Keratinocyte (primary cell): ENCODE measurements around the gene DBF4B. TPM values are rescaled to one million over a fixed set of nuclear protein-coding genes. Genes with fewer than 3 reads are reported as not detected.

ENCODE experiments used
- DNase-seq: peaks from one replicate; pipeline ENCODE4 v3.0.0-alpha.2; 2011; ENCODE audit warnings: low read depth, missing footprints, low spot score
- FAIRE-seq: peaks from 2 replicates; lab custom pipeline; 2011; peaks lifted over from hg19 to GRCh38; lab: Jason Lieb, UNC
- H2AFZ ChIP-seq: 2 replicates; pipeline ENCODE4 v1.6.0; 2012; ENCODE audit warnings: low read length, control low read depth, inconsistent platforms; ENCODE audit not compliant: control insufficient read depth
- H3K27ac ChIP-seq: 2 replicates; pipeline ENCODE4 v1.5.1; 2011; ENCODE audit warnings: low read length; ENCODE audit not compliant: control insufficient read depth, insufficient read depth
- H3K27me3 ChIP-seq: 3 replicates; pipeline ENCODE4 v1.6.0; 2011; ENCODE audit warnings: low read length; ENCODE audit not compliant: control insufficient read depth, insufficient read depth; ENCODE audit errors: extremely low read depth
- H3K36me3 ChIP-seq, 2 experiments: 2 replicates in 1 of 2; 3 replicates in 1 of 2; pipeline ENCODE4 v1.5.1; 2011; ENCODE audit warnings: low read length in 2 of 2, mild to moderate bottlenecking in 1 of 2; ENCODE audit not compliant: control insufficient read depth in 2 of 2, insufficient read depth in 2 of 2; ENCODE audit errors: extremely low read depth in 1 of 2
- H3K4me1 ChIP-seq: 3 replicates; pipeline ENCODE4 v1.5.1; 2011; ENCODE audit warnings: low read length; ENCODE audit not compliant: control insufficient read depth, insufficient read depth; ENCODE audit errors: extremely low read depth
- H3K4me2 ChIP-seq: 3 replicates; pipeline ENCODE4 v1.6.0; 2011; ENCODE audit warnings: low read depth, low read length; ENCODE audit not compliant: control insufficient read depth, insufficient read depth; ENCODE audit errors: extremely low read depth
- H3K4me3 ChIP-seq, 3 experiments: fragments of 200-600 bp in 1 of 3; sonication (generic) in 1 of 3; 2 replicates in 2 of 3; 3 replicates in 1 of 3; pipeline ENCODE4 v1.5.1; 2011 to 2016; ENCODE audit warnings: low read length in 3 of 3, mild to moderate bottlenecking in 3 of 3, control low read depth in 2 of 3, inconsistent platforms in 1 of 3, low read depth in 1 of 3, mixed read lengths in 1 of 3, mixed run types in 1 of 3, moderate library complexity in 1 of 3; ENCODE audit not compliant: control insufficient read depth in 2 of 3, insufficient read depth in 2 of 3; ENCODE audit errors: extremely low read depth in 1 of 3
- H3K79me2 ChIP-seq: 2 replicates; pipeline ENCODE4 v1.6.0; 2012; ENCODE audit warnings: low read length; ENCODE audit not compliant: control insufficient read depth, insufficient read depth
- H3K9ac ChIP-seq: 3 replicates; pipeline ENCODE4 v1.6.0; 2011; ENCODE audit warnings: low read length; ENCODE audit not compliant: control insufficient read depth, insufficient read depth; ENCODE audit errors: extremely low read depth
- H3K9me1 ChIP-seq: 3 replicates; pipeline ENCODE4 v1.6.0; 2011; ENCODE audit warnings: low read length; ENCODE audit not compliant: control insufficient read depth, insufficient read depth; ENCODE audit errors: extremely low read depth
- H3K9me3 ChIP-seq: 2 replicates; pipeline ENCODE4 v1.5.1; 2012; ENCODE audit warnings: low read depth, low read length; ENCODE audit not compliant: control insufficient read depth
- H4K20me1 ChIP-seq: 3 replicates; pipeline ENCODE4 v1.6.0; 2011; ENCODE audit warnings: low read length; ENCODE audit not compliant: control insufficient read depth, insufficient read depth; ENCODE audit errors: extremely low read depth
- CTCF ChIP-seq, 3 experiments: IDR thresholded peaks in 1 of 3; conservative IDR thresholded peaks in 1 of 3; optimal IDR thresholded peaks in 1 of 3; 2 replicates in 2 of 3; 3 replicates in 1 of 3; pipeline versions ENCODE3 to v1.5.1; 2011; ENCODE audit warnings: low read length in 3 of 3, mild to moderate bottlenecking in 3 of 3, moderate library complexity in 2 of 3, control low read depth in 1 of 3, inconsistent platforms in 1 of 3; ENCODE audit not compliant: insufficient read depth in 2 of 3; ENCODE audit errors: extremely low read depth in 1 of 3
- EZH2 ChIP-seq: IDR thresholded peaks from one replicate; pipeline ENCODE4 v1.6.1; 2012; ENCODE audit warnings: inconsistent platforms, mild to moderate bottlenecking, low read length, moderate library complexity
- dilution Hi-C: fragments of 300-500 bp; cut with MboI; formaldehyde crosslinking; loops from one replicate; pipeline ENCODE4 v1.7.0; 2020; ENCODE audit warnings: low sequenced_read_pairs; ENCODE audit not compliant: extremely low pct_ligation_motif_present
- polyA plus RNA-seq, 5 experiments: library from polyadenylated mRNA; depleted of rRNA in 3 of 5; stranded (reverse) in 3 of 5; stranded (forward) in 1 of 5; unstranded in 1 of 5; fragments of >200 nt; gene quantifications; 1 replicate in 1 of 5; 2 replicates in 3 of 5; 3 replicates in 1 of 5; pipeline versions ENCODE4 v1.2.1 to v1.2.3, GENCODE V29; 2011 to 2012; ENCODE audit warnings: missing spikeins in 2 of 5, low read depth in 1 of 5, low replicate concordance in 1 of 5

The DBF4B gene
- polyA plus RNA-seq, 1 donor (not counting 4 experiments of a cell fraction or from before 2014, with no cell fraction given), result 4.0 TPM

- H3K4me1 ChIP-seq, result peaks cover 27% of the 10 kb centered on the region
- TF ChIP-seq CTCF (optimal IDR thresholded peaks at IDR 0.05 in 1 of 3, IDR thresholded peaks at IDR 0.05 in 1 of 3, conservative IDR thresholded peaks at IDR 0.05 in 1 of 3; ENCODE audit: extremely low read depth in 1 of 3, insufficient read depth in 2 of 3, low read length in 3 of 3) (no peak), EZH2 (no peak)
- H3K79me2 ChIP-seq, result no peaks in the 10 kb centered on the region
- no peaks in the 10 kb centered on the region for H3K27me3 ChIP-seq
- no peak overlapping the region for H2AFZ ChIP-seq
- no peaks in the 10 kb centered on the region for H3K9me1 ChIP-seq
- DNase-seq, result no peak
- H3K36me3 ChIP-seq, result peaks cover 4 to 10% of the 10 kb centered on the region in 2 experiments
- FAIRE-seq, result no peak
- no peak overlapping the region for H3K4me2 ChIP-seq
- no peak overlapping the region for H3K27ac ChIP-seq
- dilution Hi-C loops, result no loop called here
- H3K4me3 ChIP-seq, result no peak overlapping the region
- H3K9ac ChIP-seq, result no peak overlapping the region
- no peaks in the 10 kb centered on the region for H3K9me3 ChIP-seq
- H4K20me1 ChIP-seq, result no peaks in the 10 kb centered on the region
Observed at GRCh38 chr17:44795928-44796327, 87.5 kb downstream of the DBF4B start.

GRCh38 chr17:44796731-44797130, 88.3 kb downstream of the DBF4B start:
- H2AFZ ChIP-seq, result no peak overlapping the region
- no peaks in the 10 kb centered on the region for H4K20me1 ChIP-seq
- peaks cover 27% of the 10 kb centered on the region for H3K4me1 ChIP-seq
- no peaks in the 10 kb centered on the region for H3K9me3 ChIP-seq
- FAIRE-seq, result no peak
- H3K9ac ChIP-seq, result no peak overlapping the region
- H3K79me2 ChIP-seq, result no peaks in the 10 kb centered on the region
- no peak overlapping the region for H3K4me2 ChIP-seq
- dilution Hi-C loops, result no loop called here
- TF ChIP-seq CTCF (optimal IDR thresholded peaks at IDR 0.05 in 1 of 3, IDR thresholded peaks at IDR 0.05 in 1 of 3, conservative IDR thresholded peaks at IDR 0.05 in 1 of 3; ENCODE audit: extremely low read depth in 1 of 3, insufficient read depth in 2 of 3, low read length in 3 of 3), result no peak
- no peak for TF ChIP-seq EZH2
- peaks cover 4 to 14% of the 10 kb centered on the region in 2 experiments for H3K36me3 ChIP-seq
- H3K27ac ChIP-seq, result no peak overlapping the region
- no peak overlapping the region for H3K4me3 ChIP-seq
- no peaks in the 10 kb centered on the region for H3K9me1 ChIP-seq
- no peaks in the 10 kb centered on the region for H3K27me3 ChIP-seq
- no peak for DNase-seq
